Calu3 (cell line): Measurements from ENCODE around the gene DHRS9. TPM values are rescaled to one million over a fixed set of nuclear protein-coding genes. Genes with fewer than 3 reads are reported as not detected.
"Not testable (repeated sequence)": the region's sequence is repeated elsewhere in the genome, so short reads cannot be mapped to it uniquely, and the experiment has no call there.

Experiments
- BruUV-seq: library from RNA; stranded (reverse); fragments of 400-500 nt; replicated peaks from 2 replicates; lab custom pipeline; 2021; lab: Mats Ljungman, UMichigan
- CTCF ChIA-PET: fragments of 300-600 bp; sonication (Branson Sonifier 250); formaldehyde crosslinking; loops from one replicate; lab custom pipeline; 2022; ENCODE audit warnings: antibody characterized with exemption; lab: Charles Lee
- DNase-seq: peaks from one replicate; pipeline ENCODE4 v3.0.0; 2022
- H3K27ac Mint-ChIP-seq: one replicate; pipeline ENCODE4 v1.8.0; 2022; ENCODE audit warnings: mixed read lengths; ENCODE audit not compliant: unreplicated experiment
- H3K27me3 Mint-ChIP-seq: one replicate; pipeline ENCODE4 v1.8.0; 2022; ENCODE audit warnings: mixed read lengths; ENCODE audit not compliant: unreplicated experiment
- H3K36me3 Mint-ChIP-seq: one replicate; pipeline ENCODE4 v1.8.0; 2022; ENCODE audit warnings: mild to moderate bottlenecking, moderate library complexity, mixed read lengths; ENCODE audit not compliant: insufficient read depth, unreplicated experiment
- H3K4me1 Mint-ChIP-seq: one replicate; pipeline ENCODE4 v1.8.0; 2022; ENCODE audit warnings: mild to moderate bottlenecking, low read depth, mixed read lengths; ENCODE audit not compliant: unreplicated experiment
- H3K4me3 Mint-ChIP-seq: one replicate; pipeline ENCODE4 v1.8.0; 2022; ENCODE audit warnings: mild to moderate bottlenecking, low read depth, moderate library complexity, mixed read lengths; ENCODE audit not compliant: unreplicated experiment
- H3K9me3 Mint-ChIP-seq: one replicate; pipeline ENCODE4 v1.8.0; 2022; ENCODE audit warnings: low read depth, mixed read lengths; ENCODE audit not compliant: unreplicated experiment
- intact Hi-C: fragments of 100-400 bp; cut with micrococcal nuclease; formaldehyde crosslinking; loops from one replicate; pipeline ENCODE4 v1.10.0; 2022; ENCODE audit not compliant: unreplicated experiment
- total RNA-seq: library from RNA; stranded (reverse); gene quantifications from 2 replicates; pipeline ENCODE4 v1.2.3, GENCODE V29; 2022
- TF ChIP-seq, protein P1 (sequence below): fragments of 200-600 bp; IDR thresholded peaks from one replicate; pipeline ENCODE4 v1.8.0; 2022; ENCODE audit warnings: antibody characterized with exemption; ENCODE audit not compliant: unreplicated experiment

DHRS9 gene
- total RNA-seq, 1 experiment from 2014 or later, result 16.6 TPM

DNA sequence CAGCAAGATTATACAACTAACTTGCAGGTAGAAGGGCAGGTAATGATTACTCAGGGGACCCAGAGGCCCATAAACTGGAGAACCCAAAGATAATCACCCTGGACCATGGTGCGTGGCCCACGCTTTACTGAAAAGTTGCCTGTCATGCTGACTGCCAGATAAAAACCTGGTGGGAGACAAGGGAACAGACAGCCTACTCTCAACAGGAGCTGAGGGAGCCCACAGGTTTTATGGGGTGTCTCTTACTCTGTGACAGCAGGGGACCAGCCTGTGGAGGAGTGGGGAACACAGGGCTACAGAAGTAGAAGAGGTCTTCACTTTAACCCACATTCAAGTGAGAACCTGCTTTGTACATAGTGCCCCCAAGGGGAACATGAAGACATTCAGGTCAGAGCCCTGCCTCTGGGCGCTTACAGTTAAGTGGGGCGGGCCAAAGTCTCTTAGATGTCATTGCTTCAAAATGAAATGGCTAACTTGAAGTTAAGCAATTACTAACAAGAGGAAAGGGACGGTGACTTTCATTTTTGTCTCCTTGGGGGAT is 60.4 kb downstream of the DHRS9 start:
- CTCF ChIA-PET, result interaction anchor here (0.7 to 1.2 kb wide), 2 partner anchors 20 to 1299 kb away, joined by 3 to 5 read pairs; no protein-coding TSS in a partner anchor
- TF ChIP-seq, protein P1, sequence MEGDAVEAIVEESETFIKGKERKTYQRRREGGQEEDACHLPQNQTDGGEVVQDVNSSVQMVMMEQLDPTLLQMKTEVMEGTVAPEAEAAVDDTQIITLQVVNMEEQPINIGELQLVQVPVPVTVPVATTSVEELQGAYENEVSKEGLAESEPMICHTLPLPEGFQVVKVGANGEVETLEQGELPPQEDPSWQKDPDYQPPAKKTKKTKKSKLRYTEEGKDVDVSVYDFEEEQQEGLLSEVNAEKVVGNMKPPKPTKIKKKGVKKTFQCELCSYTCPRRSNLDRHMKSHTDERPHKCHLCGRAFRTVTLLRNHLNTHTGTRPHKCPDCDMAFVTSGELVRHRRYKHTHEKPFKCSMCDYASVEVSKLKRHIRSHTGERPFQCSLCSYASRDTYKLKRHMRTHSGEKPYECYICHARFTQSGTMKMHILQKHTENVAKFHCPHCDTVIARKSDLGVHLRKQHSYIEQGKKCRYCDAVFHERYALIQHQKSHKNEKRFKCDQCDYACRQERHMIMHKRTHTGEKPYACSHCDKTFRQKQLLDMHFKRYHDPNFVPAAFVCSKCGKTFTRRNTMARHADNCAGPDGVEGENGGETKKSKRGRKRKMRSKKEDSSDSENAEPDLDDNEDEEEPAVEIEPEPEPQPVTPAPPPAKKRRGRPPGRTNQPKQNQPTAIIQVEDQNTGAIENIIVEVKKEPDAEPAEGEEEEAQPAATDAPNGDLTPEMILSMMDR, result no peak
- BruUV-seq, result no TSS peak
- no peaks in the 10 kb centered on the region for H3K9me3 Mint-ChIP-seq
- no peaks in the 10 kb centered on the region for H3K4me1 Mint-ChIP-seq
- H3K27ac Mint-ChIP-seq, result no peak overlapping the region
- DNase-seq, result no peak
- intact Hi-C loops, result loop anchor here (2.0 kb wide), 1 partner anchor 19 kb away; no protein-coding TSS in a partner anchor
- no peaks in the 10 kb centered on the region for H3K36me3 Mint-ChIP-seq
- no peak overlapping the region for H3K4me3 Mint-ChIP-seq
- no peaks in the 10 kb centered on the region for H3K27me3 Mint-ChIP-seq

DNA sequence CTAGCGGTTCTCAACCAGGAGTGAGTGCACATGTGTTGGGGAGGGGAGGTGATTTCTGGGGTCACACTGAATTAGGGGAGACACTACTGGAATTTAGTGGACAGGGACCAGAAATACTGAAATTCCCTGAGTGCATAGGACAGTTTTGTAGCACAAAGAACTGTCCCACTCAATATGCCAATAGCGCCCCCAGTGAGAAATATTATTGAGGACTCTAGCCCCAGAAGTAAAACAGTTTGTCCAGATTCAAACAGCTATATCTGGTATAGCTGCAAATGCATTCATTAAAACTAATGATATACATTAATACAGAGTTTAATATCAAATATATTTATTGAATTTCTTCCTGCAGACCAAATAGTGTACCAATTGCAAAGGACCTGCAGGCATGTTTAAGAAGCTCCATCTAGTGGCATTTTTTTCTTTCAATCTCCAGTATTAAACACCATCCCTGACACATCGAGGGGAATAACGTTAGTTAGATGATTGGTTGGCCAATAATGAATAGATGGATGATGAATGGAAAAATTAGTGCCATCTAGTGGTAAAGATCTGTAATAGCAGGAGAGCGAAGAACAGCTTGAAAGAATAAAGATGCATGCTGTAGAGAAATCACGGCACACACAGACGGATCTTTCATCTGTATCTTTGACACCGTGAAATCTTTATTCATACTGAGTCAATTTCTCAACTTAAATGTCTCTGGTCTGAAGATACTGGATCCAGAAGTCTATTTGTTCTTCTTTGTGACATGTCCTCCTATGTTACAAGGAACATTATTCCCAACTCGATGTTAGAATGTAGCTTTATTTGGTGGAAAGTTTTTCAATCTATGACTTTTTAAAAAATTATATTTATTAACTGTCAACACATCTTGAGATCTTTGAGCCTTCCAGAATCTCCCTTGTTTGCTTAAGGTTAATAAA is 62.5 kb downstream of the DHRS9 start:
- no TSS peak for BruUV-seq
- Mint-ChIP-seq H3K36me3 (no peaks in the 10 kb centered on the region), H3K9me3 (no peaks in the 10 kb centered on the region), H3K27me3 (no peaks in the 10 kb centered on the region), H3K27ac (no peak overlapping the region), H3K4me1 (no peaks in the 10 kb centered on the region), H3K4me3 (no peak overlapping the region)
- TF ChIP-seq, protein P1, result peak; percentile 74
- CTCF ChIA-PET, result interaction anchor here (0.6 to 1.5 kb wide), 16 partner anchors 9 to 188 kb away, joined by 3 to 10 read pairs (median 4); no protein-coding TSS in a partner anchor
- peak; percentile 34 for DNase-seq
- intact Hi-C loops, result loop anchor here (1.0 to 2.0 kb wide), 3 partner anchors 21 to 171 kb away; no protein-coding TSS in a partner anchor

DNA sequence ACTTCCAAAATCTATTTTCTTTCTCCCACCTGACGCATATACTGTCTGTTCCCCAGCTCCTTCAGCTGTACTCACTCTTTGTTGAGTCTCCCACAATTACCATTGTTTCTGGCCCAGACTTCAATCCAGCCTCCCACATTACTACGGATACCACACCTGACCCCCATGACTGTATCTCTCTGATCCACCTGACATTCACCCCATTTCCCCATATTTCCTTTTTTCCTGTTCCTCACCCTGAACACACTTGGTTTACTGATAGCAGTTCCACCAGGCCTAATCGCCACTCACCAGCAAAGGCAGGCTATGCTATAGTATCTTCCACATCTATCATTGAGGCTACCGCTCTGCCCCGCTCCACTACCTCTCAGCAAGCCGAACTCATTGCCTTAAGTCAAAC is 64.9 kb downstream of the DHRS9 start:
- H3K36me3 Mint-ChIP-seq, intact Hi-C loops: not testable (repeated sequence)

DNA sequence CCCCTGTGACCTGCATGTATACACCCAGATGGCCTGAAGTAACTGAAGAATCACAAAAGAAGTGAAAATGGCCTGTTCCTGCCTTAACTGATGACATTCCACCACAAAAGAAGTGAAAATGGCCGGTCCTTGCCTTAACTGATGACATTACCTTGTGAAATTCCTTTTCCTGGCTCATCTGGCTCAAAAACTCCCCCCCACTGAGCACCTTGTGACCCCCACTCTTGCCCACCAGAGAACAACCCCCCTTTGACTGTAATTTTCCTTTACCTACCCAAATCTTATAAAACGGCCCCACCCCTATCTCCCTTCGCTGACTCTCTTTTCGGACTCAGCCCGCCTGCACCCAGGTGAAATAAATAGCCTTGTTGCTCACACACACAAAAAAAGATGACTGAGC is 67.1 kb downstream of the DHRS9 start:
- H3K27me3 Mint-ChIP-seq, intact Hi-C loops, BruUV-seq, H3K36me3 Mint-ChIP-seq, H3K9me3 Mint-ChIP-seq, H3K4me3 Mint-ChIP-seq, H3K4me1 Mint-ChIP-seq, H3K27ac Mint-ChIP-seq, CTCF ChIA-PET, DNase-seq: not testable (repeated sequence)

More for the DNA sequence above, 64.9 kb downstream of the DHRS9 start:
- H3K9me3 Mint-ChIP-seq, H3K4me3 Mint-ChIP-seq, H3K4me1 Mint-ChIP-seq, BruUV-seq, DNase-seq, H3K27me3 Mint-ChIP-seq, H3K27ac Mint-ChIP-seq, CTCF ChIA-PET: not testable (repeated sequence)

DNA sequence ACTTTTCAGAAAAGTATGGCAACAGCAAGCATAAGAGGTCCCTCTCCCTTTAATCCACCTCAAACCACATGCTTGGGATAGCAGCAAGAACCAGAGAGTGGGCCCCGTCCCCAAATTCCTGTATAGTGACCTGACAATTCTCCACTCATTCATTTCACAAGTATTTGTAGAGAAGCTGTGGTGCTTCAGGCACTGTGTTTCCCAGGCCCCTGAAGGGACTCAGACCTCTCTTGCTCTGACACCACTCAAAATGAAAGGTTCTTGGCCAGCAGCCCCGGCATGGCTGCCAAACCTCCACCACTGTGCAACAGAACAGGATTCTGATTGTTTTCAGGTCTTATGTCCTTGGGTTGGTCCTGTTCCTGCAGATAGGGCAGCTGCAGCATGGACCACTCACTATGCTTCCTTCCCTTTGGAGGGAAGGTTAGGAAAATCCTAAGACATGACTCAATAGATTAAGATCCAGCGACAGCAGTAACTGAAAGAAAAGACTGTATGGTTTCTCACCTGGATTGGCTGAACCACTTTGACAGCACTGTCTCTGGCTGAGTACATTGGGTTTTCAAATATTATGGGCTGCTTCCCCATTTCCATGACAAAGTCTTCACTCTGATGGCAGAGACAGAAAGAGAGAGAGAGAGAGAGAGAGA is 67.6 kb downstream of the DHRS9 start:
- H3K4me3 Mint-ChIP-seq, result no peak overlapping the region
- intact Hi-C loops, result no loop called here
- BruUV-seq, result no TSS peak
- H3K36me3 Mint-ChIP-seq, result no peaks in the 10 kb centered on the region
- CTCF ChIA-PET, result no interaction called here
- TF ChIP-seq, protein P1, result no peak
- no peaks in the 10 kb centered on the region for H3K9me3 Mint-ChIP-seq
- H3K4me1 Mint-ChIP-seq, result peaks cover 7% of the 10 kb centered on the region
- no peak overlapping the region for H3K27ac Mint-ChIP-seq
- DNase-seq, result no peak
- no peaks in the 10 kb centered on the region for H3K27me3 Mint-ChIP-seq
